Adipose tissue (tissue), 3 donors: ENCODE results near the gene SEC23B. TPM values are rescaled to one million over a fixed set of nuclear protein-coding genes. Genes with fewer than 3 reads are reported as not detected.
"Not testable (repeated sequence)": the region's sequence is repeated elsewhere in the genome, so short reads cannot be mapped to it uniquely, and the experiment has no call there.

Source experiments
- H3K27ac ChIP-seq: one replicate; pipeline ENCODE4 v1.5.1; 2013; ENCODE audit warnings: low read depth, low read length
- WGBS, 3 donors: extraction: QIAGEN DNeasy Blood & Tissue Kit; methylation state at CpG; one replicate each; pipeline ENCODE4 v1.1.7; 2013; 5-methylcytosine and 5-hydroxymethylcytosine counted together
- polyA plus RNA-seq, 3 donors: library from polyadenylated mRNA; stranded (reverse); fragments of 200-250 nt; gene quantifications; one replicate each; pipeline ENCODE4 v1.2.3, GENCODE V29; 2013
- donor health status: healthy with polysubstance abuse.
- donor health status: Bipolar disorder and iron deficiency.
- donor health status: healthy.

The SEC23B gene
- polyA plus RNA-seq, 3 donors, result 15.3 to 32.3 (median 28.9) TPM

DNA sequence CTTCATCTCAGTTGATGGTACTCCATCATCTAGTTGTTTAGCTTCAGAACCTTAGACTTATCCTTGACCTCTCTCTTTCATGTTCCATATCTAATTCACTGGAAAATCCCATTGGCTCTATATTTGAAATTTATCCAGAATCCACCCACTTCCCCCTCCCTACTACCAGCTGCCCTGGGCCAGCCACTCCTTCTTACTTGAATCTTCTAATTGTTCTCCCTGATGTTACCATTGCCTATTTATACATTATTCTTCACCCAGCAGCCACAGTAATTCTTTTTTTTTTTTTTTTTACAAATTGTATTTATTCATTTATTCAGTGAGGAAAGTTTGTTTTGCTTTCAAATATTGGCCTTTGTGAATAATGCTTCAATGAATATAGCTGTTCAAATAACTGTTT is 8.2 kb downstream of the SEC23B start:
- H3K27ac ChIP-seq, result no peak overlapping the region

DNA sequence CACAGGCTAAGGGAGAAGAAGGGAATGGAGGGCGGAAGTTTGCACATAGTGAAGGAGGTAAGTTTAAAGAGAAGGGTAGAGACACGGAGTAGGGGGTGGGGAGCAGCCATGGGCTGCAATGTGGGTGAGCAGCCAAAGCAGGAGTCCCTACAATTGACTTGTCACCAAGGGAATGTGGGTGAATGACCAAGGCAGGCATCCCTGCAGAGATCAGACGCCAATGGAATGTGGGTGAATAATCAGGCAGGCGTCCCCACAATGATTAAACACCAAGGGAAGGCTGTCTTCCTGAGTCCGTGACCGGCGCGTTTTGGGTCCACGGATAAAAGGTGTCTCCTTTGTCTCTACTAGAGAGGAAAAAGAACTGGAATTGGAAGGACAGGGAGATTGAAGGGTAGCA is 14.3 kb downstream of the SEC23B start:
- not testable (repeated sequence) for H3K27ac ChIP-seq
- WGBS, 3 donors, result 87 to 97% (median 97%) methylated on average over 9 of the region's 9 CpGs

- H3K27ac ChIP-seq, result no peak overlapping the region
- WGBS, 3 donors, result 89 to 93% (median 90%) methylated on average over 2 of the region's 2 CpGs
Measured at GRCh38 chr20:18523066-18523465, 15.3 kb downstream of the SEC23B start.

- H3K27ac ChIP-seq, result no peak overlapping the region
- 79 to 100% (median 93%) methylated on average over 1 of the region's 1 CpG for WGBS, 3 donors
Measured at GRCh38 chr20:18524646-18525045, 16.9 kb downstream of the SEC23B start.

- 82 to 86% (median 82%) methylated on average over 14 of the region's 14 CpGs for WGBS, 3 donors
- not testable (repeated sequence) for H3K27ac ChIP-seq
Measured at GRCh38 chr20:18526761-18527160, 19.0 kb downstream of the SEC23B start.

- 92 to 96% (median 94%) methylated on average over 2 of the region's 2 CpGs for WGBS, 3 donors
- no peak overlapping the region for H3K27ac ChIP-seq
Measured at GRCh38 chr20:18527339-18527738, 19.6 kb downstream of the SEC23B start.

DNA sequence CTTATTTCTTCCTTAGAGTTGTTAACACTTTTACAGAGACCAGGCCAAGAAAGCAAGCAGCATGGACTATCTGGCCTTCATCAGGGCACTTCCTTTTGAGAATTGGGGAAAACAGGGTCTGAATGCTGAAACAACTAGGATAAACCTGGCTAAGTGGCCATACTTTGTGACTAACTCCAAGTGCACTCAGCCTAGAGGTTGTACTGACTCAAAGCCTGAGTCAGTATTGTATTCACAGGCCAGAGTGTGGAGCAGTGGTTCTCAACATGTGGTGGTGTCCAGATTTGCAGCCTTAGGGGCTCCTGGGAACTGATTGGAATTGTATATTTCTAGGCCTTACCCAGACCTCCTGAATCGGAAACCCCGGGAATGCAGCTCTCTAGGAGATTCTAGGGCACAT is 20.1 kb downstream of the SEC23B start:
- H3K27ac ChIP-seq, result no peak overlapping the region
- WGBS, 3 donors, result 96 to 99% (median 97%) methylated on average over 2 of the region's 2 CpGs

DNA sequence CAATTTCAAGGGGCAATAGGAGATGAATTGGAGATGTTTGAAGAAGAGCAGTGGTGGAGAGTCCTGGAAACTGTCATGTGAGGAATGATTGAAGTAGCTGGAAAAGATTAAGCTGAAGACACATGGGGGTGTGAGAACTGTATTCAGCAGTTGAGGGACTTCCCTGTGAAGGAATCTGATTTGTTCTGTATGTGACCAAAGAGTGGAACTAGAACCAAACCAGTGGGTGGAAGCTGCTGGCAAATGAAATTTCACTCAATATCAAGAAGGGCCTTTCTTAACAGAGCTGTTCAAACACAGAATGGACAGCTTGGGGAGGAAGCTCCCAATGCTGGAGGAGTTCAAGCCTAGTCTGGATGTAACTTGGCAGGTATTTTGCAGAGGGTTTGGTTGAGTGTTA is 21.3 kb downstream of the SEC23B start:
- no peak overlapping the region for H3K27ac ChIP-seq

- 84 to 96% (median 86%) methylated on average over 6 of the region's 6 CpGs for WGBS, 3 donors
- H3K27ac ChIP-seq, result no peak overlapping the region
Measured at GRCh38 chr20:18532626-18533025, 24.9 kb downstream of the SEC23B start.

DNA sequence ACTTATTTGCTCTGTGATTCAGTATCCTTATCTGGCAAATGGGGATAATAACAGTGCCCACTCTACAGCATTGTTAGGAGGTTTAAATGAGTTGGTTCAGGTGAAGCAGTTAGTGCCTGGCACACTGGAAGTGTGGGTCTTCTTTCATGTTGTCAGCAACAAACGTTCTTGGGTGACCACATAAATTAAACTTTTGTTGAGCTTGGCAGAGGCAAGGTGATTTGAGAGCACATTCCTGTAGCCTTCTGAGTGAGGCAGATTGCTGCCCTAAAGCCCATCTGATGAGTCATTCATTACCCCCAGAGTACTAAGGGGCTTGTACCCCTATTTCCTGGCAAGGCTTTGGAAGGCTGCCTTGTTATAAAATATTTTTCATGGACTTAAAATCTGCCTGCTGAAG is 25.8 kb downstream of the SEC23B start:
- no peak overlapping the region for H3K27ac ChIP-seq
- 28 to 77% (median 73%) methylated on average over 1 of the region's 1 CpG for WGBS, 3 donors

DNA sequence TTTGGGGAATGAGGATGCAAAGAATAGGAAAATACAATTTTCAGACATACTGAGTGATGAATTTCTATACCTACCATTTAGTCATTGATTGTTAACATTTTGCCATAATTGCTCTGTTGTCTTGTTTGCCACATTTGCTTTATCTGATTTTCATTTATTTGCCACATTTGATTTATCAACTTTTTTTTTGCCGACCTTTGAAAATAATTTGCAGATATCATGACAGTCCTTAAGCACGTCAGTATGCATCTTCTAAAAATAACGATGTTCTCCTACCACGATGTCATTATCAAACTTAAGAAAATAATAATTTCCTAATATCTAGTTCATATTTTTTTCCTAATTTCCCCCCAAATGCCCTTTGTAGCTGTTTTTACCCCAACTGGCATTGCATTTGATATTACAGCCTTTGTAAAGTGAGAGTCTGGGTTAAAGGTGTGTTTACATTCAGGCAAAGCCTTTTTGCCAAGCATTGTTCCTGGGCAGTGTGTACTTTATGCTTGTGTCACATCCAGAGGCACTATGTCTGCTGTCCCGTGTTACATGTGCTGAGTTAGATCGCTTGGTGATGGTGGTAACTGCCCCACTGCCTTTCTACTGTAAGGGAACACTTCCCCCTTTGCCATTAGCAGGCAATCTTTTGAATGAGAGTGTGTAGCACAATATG is 26.4 kb downstream of the SEC23B start:
- 72 to 86% (median 81%) methylated on average over 6 of the region's 6 CpGs for WGBS, 3 donors
- no peak overlapping the region for H3K27ac ChIP-seq

- no peak overlapping the region for H3K27ac ChIP-seq
- 96 to 97% (median 97%) methylated on average over 2 of the region's 2 CpGs for WGBS, 3 donors
Measured at GRCh38 chr20:18537651-18538050, 29.9 kb downstream of the SEC23B start.

- WGBS, 3 donors, result 64 to 97% (median 94%) methylated on average over 5 of the region's 5 CpGs
- H3K27ac ChIP-seq, result no peak overlapping the region
Measured at GRCh38 chr20:18541741-18542140, 34.0 kb downstream of the SEC23B start.

- no peak overlapping the region for H3K27ac ChIP-seq
- WGBS, 3 donors, result 93 to 97% (median 94%) methylated on average over 4 of the region's 4 CpGs
Measured at GRCh38 chr20:18543216-18543615, 35.5 kb downstream of the SEC23B start.

DNA sequence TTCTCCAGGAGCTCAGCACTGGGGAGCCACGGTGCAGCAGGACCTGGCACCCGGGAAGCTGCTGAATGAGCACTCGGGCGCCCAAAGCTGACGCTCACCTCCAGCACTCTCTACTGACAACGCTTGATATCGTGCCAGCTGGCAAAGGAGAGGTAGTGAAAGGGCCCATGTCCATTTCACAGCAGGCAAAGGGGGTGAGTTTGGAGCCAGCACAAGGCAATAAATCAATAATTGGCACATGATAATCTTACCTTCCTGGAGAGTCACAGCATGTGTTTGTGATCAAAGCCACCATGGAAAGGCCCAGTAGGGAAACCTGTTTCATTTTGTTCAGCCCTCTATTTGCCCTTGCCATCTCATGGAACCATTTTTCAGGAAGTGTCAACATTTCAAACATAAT is 36.2 kb downstream of the SEC23B start:
- 28 to 95% (median 90%) methylated on average over 7 of the region's 7 CpGs for WGBS, 3 donors
- H3K27ac ChIP-seq, result no peak overlapping the region

DNA sequence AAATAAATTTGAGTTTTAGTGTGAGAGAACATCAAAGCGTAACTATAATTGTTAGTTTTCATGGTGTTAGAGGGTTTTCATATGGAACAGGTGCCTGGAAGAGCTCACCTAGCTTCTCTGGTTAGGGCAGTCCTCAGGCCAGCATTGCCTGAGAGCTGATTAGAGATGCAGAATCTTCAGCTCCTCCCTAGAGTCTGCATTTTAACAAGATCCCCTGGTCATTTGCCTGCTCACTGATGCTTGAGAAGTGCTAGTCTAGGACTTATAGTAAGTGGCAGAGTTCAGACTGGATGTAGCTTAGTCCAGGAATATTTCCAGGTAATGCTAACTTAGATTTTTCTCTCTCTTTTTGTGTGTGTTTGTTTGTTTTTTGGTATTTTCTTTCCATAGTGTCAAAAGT is 37.8 kb downstream of the SEC23B start:
- 96 to 100% (median 98%) methylated on average over 1 of the region's 1 CpG for WGBS, 3 donors
- no peak overlapping the region for H3K27ac ChIP-seq

- no peak overlapping the region for H3K27ac ChIP-seq
- WGBS, 3 donors, result 93 to 96% (median 94%) methylated on average over 3 of the region's 3 CpGs
Measured at GRCh38 chr20:18548465-18548864, 40.7 kb downstream of the SEC23B start.

DNA sequence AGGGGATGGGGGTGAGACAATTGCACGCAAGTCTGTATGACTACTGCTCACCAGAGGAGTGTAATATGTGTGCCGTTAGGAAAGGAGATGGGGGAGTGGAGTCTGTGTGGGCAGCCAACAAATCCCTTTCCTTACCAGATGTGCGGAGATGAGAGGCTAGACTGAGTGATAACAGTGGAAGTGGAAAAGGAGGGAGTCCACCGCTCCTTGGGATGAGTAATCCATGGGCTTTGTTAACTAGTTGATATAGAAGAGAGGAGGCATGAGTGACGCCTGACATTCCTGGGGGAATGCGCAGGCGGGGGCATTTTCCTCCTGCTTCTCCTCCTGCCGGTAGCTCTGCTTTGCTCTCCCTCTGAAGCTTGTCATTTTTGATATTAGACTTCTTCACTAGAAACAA is 46.0 kb downstream of the SEC23B start:
- WGBS, 3 donors, result 94 to 96% (median 95%) methylated on average over 8 of the region's 8 CpGs
- H3K27ac ChIP-seq, result no peak overlapping the region

DNA sequence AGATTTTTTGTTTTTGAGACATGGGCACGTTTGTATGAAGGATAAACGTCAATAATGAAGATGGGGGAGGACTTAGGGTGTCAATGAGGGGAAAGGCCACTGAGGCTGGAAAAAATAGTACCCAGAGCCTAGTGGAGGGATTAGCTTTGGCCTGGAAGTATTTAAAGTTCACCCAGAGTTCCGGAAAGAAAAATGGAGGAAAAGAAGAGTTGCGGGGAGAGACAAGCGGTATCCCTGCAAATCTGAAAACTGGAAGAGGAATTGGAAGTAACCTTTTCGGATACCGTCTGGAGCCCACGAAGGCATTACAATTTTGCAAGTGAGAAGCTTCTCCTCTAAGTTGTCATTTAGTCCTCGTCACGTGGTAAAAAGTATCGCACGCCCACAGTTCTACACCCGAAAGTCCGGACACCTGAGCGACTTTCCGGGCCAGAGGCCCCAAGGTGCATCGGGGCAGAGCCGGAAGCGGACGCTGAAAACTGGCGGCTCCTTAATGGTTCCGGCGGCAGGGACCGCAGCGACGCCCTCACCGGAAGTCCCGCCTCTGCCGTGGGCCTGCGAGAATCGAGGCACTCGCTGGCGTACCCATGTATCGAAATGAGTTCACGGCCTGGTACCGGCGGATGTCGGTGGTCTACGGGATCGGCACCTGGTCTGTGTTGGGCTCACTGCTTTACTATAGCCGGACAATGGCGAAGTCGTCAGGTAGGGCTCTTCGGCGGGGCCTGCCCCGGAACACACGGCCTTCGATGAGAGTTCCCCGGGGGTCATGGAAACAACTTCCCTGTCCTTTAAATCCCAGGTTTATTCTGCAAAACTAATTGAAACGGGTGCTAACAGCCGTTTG is 59.4 kb downstream of the SEC23B start, which contains the start of gene SMIM26:
Gene SMIM26 (plus strand): TSS at position 541 of the 847 bp plus-strand sequence. CDS start 47 bp downstream, at position 588.
- WGBS, 3 donors, result 0 to 1% (median 0%) methylated on average over 51 of the region's 51 CpGs
- no peak within 1 kb of the TSS for H3K27ac ChIP-seq

GRCh38 chr20:18567739-18568091 is 60.0 kb downstream of the SEC23B start:
- 2 to 7% (median 6%) methylated on average over 6 of the region's 6 CpGs for WGBS, 3 donors
- no peak overlapping the region for H3K27ac ChIP-seq
